ENCODE data around the gene BRMS1. TPM values are rescaled to one million over a fixed set of nuclear protein-coding genes. Genes with fewer than 3 reads are reported as not detected.

The BRMS1 gene
- total RNA-seq, 1 donor from 2014 or later, result 56.9 TPM

GRCh38 chr11:66291706-66292542 is 53.0 kb downstream of the BRMS1 start, which contains the start of gene TMEM151A:
Gene TMEM151A (plus strand): TSS chr11:66291894. CDS start chr11:66292014, 120 bp downstream.
- POLR2A ChIA-PET, result interaction anchor here (0.5 to 4.0 kb wide), 3 partner anchors 21 to 513 kb away, joined by 4 to 42 read pairs (median 5); partner anchors contain the start of gene RAB1B
- H3K27ac Mint-ChIP-seq, result peak within 1 kb of the TSS; percentile 21
- peaks cover 23% of the 10 kb centered on the region for H3K27me3 Mint-ChIP-seq
- peak within 1 kb of the TSS; percentile 89 for H3K4me3 Mint-ChIP-seq
- ATAC-seq (ENCODE audit: low read depth), result no peak
- peak; percentile 54 for DNase-seq
- no peak for TF ChIP-seq CTCF (IDR thresholded peaks at IDR 0.05)
- CTCF ChIA-PET, result no interaction called here
- peaks cover 31% of the 10 kb centered on the region for H3K4me1 Mint-ChIP-seq
- intact Hi-C loops (cut with micrococcal nuclease), result no loop called here
- no peaks in the 10 kb centered on the region for H3K9me3 Mint-ChIP-seq
- peaks cover 6% of the 10 kb centered on the region for H3K36me3 Mint-ChIP-seq (ENCODE audit: low read depth)

- H3K4me1 Mint-ChIP-seq, result peaks cover 31% of the 10 kb centered on the region
- ATAC-seq (ENCODE audit: low read depth) (no peak), DNase-seq (no peak)
- POLR2A ChIA-PET, result interaction anchor here (0.5 to 4.0 kb wide), 3 partner anchors 21 to 513 kb away, joined by 4 to 42 read pairs (median 5); partner anchors contain the start of gene RAB1B
- peaks cover 7% of the 10 kb centered on the region for H3K36me3 Mint-ChIP-seq (ENCODE audit: low read depth)
- intact Hi-C loops (cut with micrococcal nuclease), result no loop called here
- H3K27me3 Mint-ChIP-seq, result peaks cover 22% of the 10 kb centered on the region
- CTCF ChIA-PET, result interaction anchor here (1.4 kb wide), 1 partner anchor 21 kb away, joined by 7 read pairs; no protein-coding TSS in a partner anchor
- no peak for TF ChIP-seq CTCF (IDR thresholded peaks at IDR 0.05)
- no peak overlapping the region for H3K27ac Mint-ChIP-seq
- H3K4me3 Mint-ChIP-seq, result no peak overlapping the region
- H3K9me3 Mint-ChIP-seq, result no peaks in the 10 kb centered on the region
These were observed 53.6 kb downstream of the BRMS1 start for GRCh38 chr11:66291303-66291705.

GRCh38 chr11:66290330-66290621 is 54.6 kb downstream of the BRMS1 start:
- H3K27ac Mint-ChIP-seq, result peak overlapping the region; percentile 90
- H3K4me1 Mint-ChIP-seq, result peaks cover 31% of the 10 kb centered on the region
- ChIA-PET CTCF (interaction anchor here (1.4 kb wide), 1 partner anchor 22 kb away, joined by 7 read pairs; no protein-coding TSS in a partner anchor), POLR2A (interaction anchor here (2.0 to 4.0 kb wide), 2 partner anchors 22 to 54 kb away, joined by 11 to 42 read pairs; partner anchors contain the start of genes BRMS1 and RAB1B)
- no peak for TF ChIP-seq CTCF (IDR thresholded peaks at IDR 0.05)
- peaks cover 19% of the 10 kb centered on the region for H3K27me3 Mint-ChIP-seq
- ATAC-seq (ENCODE audit: low read depth) (no peak), DNase-seq (no peak)
- H3K9me3 Mint-ChIP-seq, result no peaks in the 10 kb centered on the region
- H3K4me3 Mint-ChIP-seq, result peak overlapping the region; percentile 89
- intact Hi-C loops (cut with micrococcal nuclease), result no loop called here
- H3K36me3 Mint-ChIP-seq (ENCODE audit: low read depth), result peaks cover 12% of the 10 kb centered on the region

GRCh38 chr11:66289548-66290329 is 55.2 kb downstream of the BRMS1 start:
- H3K4me3 Mint-ChIP-seq, result peak overlapping the region; percentile 89
- CTCF ChIA-PET, result interaction anchor here (0.7 to 1.7 kb wide), 4 partner anchors 22 to 245 kb away, joined by 3 to 10 read pairs (median 5); no protein-coding TSS in a partner anchor
- ATAC-seq (ENCODE audit: low read depth), result peak; percentile 53
- H3K4me1 Mint-ChIP-seq, result peaks cover 31% of the 10 kb centered on the region
- H3K27me3 Mint-ChIP-seq, result peaks cover 19% of the 10 kb centered on the region
- intact Hi-C loops (cut with micrococcal nuclease), result loop anchor here (1.0 to 2.0 kb wide), 4 partner anchors 21 to 177 kb away; partner anchors contain the start of genes PELI3 and RAB1B
- H3K27ac Mint-ChIP-seq, result peak overlapping the region; percentile 90
- H3K9me3 Mint-ChIP-seq, result no peaks in the 10 kb centered on the region
- TF ChIP-seq CTCF (IDR thresholded peaks at IDR 0.05), result no peak
- peaks cover 13% of the 10 kb centered on the region for H3K36me3 Mint-ChIP-seq (ENCODE audit: low read depth)
- POLR2A ChIA-PET, result interaction anchor here (0.6 to 4.0 kb wide), 22 partner anchors 9 to 792 kb away, joined by 3 to 42 read pairs (median 6); partner anchors contain the start of genes BRMS1, CCDC85B, CD248 and CNIH2
- no peak for DNase-seq
